GM18499 (cell line): Measurements from ENCODE around the gene POLK.

Source experiments
- ATAC-seq: cut with Tn5 transposase; IDR thresholded peaks from one replicate; pipeline ENCODE4 v1.9.1; 2021; ENCODE audit warnings: moderate number of reproducible peaks; ENCODE audit not compliant: insufficient read depth, unreplicated experiment

POLK gene

DNA sequence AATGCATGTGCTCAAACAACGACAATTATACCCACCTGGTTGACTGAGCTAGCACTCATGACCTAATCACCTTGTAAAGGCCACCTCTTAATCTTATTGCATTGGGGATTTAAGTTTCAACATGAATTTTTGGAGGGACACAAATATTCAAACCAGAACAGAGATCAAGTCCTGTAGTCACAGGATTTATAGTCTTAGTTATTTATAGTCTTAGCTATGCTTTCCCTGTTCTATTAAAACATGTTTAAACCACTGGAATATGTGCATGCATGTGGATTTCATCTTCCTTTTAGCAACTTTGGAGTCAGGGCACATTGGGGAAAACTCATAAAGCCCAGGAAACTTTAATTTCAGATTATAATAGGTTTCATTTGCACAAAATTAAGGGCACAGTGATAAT lies 126.3 kb downstream of the POLK start:
- no peak for ATAC-seq

DNA sequence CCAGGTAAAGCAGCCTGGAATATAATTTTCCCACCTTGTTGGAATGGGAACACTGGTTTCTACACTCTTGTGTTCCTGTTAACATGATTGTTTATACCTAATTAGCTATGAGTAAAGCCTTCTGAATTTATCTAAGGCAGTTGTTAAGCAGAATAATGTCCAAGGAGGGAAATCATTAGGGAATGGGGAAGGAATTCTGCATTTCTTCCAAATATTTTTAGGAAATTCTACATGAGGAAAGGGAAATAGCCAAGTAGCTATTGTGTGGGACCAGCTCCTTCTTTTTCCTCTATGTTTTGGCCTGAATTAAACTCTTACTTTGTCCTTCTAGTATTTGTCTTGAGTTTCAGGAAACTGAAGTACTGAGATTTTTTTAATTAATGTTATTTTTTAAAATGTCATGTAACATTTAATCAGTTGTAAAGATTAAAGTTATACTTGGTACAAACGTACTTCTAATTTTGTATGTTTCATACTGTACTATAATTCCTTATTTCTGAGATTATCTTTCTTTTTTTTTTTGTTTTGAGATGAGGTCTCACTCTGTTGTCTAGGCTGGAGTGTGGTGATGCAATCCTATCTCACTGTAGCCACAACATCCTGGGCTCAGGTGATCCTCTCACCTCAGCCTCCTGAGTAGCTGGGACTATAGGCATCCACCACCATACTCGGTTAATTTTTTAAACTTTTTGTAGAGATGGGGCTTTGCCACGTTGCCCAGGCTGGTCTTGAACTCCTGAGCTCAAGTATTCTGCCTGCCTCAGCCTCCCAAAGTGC lies 128.0 kb downstream of the POLK start:
- no peak for ATAC-seq

DNA sequence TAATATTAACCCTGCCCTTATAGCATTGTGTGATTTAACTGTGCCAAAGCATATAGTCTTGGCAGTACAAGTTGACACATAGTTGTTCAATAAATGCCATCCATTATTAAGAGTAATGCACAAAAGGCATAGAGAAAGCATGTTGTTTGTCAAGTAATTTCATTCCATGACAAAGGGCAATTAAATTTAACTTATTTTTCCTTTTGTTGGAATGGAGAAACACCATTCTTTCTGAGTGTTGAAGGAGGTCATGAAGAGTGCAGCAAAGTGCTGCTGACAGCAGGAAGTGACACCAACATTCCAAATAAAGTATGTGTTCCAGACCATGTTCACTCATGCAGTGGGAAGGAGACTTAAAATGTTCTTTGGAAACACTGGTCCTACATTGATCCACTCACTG lies 128.7 kb downstream of the POLK start:
- no peak for ATAC-seq

DNA sequence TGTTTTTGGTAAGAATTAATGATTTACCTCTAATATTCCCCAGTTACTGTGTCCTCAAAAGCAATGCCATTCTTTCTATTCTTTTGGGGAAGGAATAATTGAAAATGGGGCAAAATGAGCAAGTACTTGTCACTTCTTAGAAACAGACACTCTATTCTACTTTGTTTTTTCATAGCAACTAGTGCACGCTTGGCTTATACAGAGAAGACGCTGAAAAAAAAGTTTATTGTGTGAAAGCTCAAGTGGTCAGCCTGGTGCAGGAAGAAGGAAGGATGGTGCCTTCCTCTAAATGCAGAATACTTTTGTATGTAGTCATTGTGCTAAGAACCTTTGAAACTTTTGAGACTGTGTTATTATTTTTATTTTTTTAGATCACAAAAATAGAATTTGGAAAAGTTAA lies 129.1 kb downstream of the POLK start:
- no peak for ATAC-seq

DNA sequence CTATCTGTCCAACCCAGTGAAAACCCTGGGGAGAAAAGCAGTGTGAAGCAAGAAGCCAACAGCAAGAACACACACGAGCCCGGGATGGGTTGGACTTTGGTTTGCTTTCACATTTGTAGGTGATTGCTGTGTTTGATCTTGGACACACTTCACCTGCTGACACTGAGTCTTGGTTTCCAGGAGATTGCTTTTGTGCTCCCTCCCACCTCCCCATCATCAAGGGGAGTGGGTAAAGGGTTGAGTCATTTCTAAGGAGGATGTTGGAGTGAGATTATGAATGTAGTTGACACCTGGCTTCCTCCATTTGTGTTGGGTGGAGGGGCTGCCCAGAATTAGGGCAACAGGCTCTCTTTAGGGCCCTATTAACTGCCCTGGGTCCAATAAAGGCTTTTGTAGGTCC lies 137.0 kb downstream of the POLK start:
- no peak for ATAC-seq
